ENCODE data around the gene TRANK1.
"Not testable (repeated sequence)": the region's sequence is repeated elsewhere in the genome, so short reads cannot be mapped to it uniquely, and the experiment has no call there.

Gene TRANK1

DNA sequence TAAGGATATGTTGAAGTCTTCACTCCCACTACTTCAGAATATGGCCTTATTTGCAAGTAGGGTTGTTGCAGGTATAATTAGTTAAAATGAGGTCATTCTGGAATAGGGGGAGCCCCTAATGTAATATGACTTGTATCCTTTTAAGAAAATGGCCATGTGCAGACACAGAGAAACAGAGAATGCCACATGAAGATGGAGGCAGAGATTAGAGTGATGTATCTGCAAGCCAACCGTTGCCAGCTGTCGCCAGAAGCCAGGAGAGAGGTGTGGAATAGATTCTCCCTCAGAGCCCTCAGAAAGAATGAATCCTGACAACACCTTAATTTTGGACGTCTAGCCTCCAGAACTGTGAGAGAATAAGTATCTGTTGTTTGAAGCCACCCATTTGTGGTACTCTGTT is 11.3 kb upstream of the TRANK1 start:
- no peak for DNase-seq

GRCh38 chr3:36954452-36955134 is 9.7 kb upstream of the TRANK1 start:
- no peak for DNase-seq

GRCh38 chr3:36947814-36948213 is 3.0 kb upstream of the TRANK1 start:
- not testable (repeated sequence) for DNase-seq

DNA sequence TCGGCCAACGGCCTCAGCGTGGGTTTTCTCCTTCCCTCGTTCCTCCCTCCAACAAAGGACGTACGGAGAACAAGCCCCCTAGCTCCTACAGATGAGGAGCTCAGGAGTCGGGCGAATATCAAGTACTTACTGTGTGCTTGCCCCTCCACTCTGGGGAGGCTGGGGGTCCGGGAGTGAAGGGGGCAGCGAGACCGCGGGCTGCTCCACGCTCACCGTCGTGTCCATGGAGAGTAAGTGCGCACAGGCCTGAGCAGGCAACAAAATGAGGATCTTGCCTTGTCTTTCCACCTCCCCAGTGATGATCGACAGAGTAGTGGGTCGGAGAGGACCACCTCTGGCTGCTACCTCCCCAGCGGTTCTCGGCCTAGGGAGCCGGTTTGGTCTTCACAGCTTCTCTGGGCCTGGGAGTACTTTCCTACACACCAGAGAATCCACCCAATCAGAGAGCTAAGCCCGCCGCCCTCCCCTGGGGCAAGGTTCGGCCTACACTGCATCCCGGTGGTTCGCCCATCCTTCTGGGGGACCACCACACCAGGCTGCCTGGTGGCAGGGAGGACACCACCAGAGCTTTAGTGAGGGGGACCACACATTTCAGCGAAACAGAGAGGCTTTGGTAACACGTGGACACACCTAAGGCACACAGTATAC is 603 bp upstream of the TRANK1 start:
- DNase-seq: no peak

DNA sequence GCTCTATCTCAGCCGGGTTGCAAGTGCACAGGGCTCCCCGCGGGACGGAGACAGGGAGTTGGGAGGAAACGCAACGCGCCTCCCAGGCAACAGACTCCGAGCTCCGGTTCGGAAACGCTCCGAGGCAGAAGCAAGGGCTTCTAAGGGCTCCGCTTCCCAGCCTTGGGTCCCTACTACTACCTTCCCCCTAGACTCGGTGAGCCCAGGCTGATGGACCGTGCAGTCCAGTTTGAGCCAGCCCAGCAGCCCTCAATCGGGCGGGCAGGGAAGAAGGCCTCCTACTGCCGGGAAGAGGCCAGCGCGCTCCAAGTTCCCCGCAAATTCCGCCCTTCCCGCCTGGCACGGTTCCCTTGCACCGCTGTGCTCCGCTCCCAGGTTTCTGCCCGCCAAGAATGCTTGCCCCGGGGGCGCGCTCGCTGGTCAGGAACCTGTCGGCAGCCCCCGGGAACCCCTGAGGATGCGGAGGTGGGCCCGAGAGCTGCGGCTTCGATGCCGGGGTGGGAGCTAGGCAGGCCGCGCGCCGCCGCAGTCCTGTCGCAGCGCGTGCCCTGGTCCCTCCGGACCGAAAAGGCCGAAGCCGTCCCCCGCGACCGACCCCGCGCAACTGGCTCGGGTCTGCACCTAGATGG is 728 bp downstream of the TRANK1 start:
- peak; percentile 37 for DNase-seq

- no peak for DNase-seq
These were observed 1.3 kb downstream of the TRANK1 start for GRCh38 chr3:36943601-36944000.

DNA sequence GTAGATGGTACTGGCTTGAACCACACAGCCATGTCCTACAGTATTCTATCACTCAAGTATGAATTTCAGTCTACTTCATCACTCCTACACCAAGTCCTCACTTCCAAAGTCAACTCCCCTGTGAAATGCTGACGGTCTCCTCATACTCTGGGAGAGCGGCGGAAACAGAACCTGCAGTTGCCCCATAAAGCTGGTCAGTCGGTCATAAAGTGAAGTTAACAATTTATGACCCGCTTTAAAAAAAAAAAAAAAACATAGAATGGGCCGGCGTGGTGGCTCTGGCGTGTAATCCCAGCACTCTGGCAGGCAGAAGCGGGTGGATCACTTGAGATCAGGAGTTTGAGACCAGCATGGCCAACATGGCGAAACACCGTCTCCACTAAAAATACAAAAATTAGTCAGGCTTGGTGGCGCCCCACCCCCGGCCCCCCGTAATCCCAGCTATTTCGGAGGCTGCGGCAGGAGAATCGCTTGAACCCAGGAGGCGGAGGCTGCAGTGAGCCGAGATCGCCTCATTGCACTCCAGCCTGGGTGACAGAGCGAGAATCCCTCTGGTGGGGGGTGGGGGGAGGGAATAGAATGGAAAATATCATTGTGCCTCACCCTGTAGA is 2.1 kb downstream of the TRANK1 start:
- no peak for DNase-seq

GRCh38 chr3:36941658-36942057 is 3.2 kb downstream of the TRANK1 start:
- DNase-seq: no peak

DNA sequence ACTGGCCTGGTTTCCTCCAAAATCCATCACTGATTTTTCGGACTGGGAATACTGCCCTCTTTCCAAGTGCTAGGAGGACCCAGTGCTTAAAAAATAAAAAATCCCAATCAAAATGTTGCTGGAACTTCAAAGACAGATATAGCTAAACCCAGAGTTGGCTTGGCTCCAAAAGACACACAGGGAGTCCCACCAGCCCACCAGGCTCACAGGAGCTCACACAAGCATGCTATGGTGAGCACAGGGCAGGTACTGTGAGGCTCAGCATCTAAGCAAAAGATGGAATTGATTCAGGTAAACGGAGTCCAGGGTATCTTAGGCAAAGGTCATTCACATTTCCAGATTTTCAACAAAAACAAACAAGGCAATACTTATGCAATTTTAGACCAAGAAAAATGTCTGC is 3.7 kb downstream of the TRANK1 start:
- no peak for DNase-seq

DNA sequence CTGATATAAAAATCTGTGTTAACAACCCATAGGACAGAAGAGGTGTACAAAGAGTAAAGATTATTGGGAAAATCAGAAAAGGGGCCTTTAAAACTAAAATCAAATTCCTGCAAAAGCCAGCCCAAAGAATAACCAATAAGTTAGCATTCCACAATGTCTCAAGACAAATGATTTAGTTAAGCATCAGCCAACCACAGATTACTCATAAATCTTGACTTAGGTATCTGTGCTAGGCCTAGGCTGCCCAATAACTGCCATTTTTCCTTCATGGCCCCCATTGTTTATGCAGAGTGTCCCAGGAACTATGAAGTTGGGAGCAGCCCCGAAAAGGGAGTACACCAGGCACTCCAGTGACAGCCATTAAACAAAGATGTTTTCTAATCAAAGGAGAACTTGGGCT is 7.4 kb downstream of the TRANK1 start:
- no peak for DNase-seq

DNA sequence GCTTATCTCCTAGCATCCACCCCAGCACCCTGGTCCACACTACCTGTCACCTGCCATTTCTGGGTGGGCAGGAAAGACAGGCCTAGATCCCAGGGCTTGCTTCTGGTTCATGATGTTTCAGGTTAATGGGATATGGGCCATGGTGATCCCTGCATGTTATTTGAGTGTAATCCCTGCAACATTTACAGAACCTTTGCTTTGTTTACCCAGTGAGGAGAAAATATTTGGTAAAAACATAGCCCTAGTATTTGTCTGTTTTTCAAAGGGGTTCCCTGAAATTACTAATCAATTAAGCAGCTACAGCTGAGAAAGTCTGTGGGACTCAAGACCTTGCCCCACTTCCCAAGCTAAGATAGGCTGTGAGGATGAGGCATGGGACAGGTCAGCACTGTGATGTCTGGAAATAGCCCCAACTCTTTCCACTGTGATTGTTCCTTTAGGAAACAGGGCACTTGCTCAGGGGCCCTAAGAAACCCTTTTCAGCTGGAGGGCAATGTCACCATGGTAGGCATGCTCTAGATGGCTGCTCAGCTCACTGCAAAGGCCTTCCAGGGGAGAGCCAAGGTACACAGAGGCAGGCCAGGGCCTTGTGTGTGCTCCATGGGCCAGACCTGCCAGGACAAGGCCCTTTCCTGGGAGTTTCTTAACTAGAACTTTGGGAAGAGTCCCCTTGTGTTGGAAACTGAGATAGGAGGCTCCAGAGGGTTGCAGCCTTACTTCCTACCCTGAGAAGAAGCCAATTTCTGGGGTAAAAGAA is 11.1 kb downstream of the TRANK1 start:
- no peak for DNase-seq

- DNase-seq: not testable (repeated sequence)
These were observed 13.4 kb downstream of the TRANK1 start for GRCh38 chr3:36931424-36931823.

- no peak for DNase-seq
These were observed 16.6 kb downstream of the TRANK1 start for GRCh38 chr3:36928220-36928619.

GRCh38 chr3:36926292-36926897 is 18.5 kb downstream of the TRANK1 start:
- DNase-seq: no peak

DNA sequence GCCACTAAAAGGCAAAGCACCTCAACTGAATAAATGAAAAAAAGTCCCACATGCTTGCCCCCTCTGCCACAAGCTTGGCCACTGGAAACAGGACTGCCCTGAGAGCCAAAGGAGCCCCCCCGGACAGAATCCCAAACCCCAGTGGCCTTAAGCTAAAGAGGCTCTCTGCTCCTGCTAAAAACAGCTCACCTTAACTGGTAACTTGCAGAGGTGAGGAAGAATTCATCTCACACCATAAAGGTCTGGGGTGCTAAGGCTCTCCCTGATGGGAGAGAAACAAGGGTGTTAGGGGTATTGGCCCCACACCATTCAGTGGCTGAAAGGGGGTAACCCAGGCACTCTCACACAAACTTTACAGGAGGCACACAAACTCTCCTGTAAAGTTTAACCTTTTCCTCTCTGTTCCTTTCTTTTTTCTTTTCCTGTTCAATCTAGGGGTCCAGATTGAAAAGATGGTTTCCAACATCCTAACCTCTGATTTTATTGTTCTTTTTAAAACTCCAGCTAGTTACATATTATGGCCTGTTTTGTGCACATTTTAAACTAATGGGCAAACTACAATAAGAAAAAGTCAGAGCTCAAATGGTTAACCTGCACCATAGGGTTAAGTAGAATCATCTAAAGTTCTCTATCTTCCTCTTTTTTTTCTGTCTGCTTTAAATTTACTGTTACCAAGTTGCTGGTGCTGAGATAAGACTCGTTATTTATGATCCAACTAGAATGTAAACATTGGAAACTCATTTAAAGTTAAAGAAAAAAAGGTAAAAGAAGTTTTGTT is 19.9 kb downstream of the TRANK1 start:
- no peak for DNase-seq

DNA sequence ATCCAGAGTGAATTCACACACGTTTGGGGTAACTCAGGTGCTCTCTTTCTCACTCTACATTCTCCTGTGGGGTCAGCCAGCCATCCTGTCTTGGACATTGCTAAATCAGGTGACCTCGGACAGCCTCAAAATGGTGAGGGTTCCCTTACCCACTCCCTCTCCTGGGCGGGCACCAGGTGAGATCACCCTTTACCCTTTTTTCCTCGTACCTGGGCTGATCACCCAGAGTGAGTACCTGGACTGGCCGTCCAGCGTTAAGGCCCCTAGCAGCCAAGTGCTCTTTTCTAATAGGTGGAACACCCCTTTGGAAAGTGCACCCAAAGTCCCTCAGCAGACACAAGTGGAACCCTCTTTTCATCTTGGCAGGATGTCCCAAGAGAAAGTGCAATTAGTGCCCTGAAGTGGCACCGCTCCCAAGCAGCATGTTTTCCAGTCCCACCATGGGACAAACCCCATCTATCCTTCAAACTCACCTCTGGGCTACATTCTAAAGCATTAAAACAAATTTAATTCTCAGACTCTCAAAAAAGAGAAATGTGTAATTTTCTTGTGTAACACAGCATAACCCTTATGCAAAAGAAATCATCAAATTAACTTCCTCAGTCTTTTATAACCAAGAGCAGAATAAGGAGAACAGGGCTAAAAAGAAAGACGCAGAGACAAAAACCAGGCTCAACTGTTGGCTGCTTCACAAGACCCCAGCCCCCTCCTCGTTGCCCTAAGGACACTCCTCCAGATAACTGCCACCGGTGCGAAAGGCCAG is 20.7 kb downstream of the TRANK1 start:
- DNase-seq: no peak

DNA sequence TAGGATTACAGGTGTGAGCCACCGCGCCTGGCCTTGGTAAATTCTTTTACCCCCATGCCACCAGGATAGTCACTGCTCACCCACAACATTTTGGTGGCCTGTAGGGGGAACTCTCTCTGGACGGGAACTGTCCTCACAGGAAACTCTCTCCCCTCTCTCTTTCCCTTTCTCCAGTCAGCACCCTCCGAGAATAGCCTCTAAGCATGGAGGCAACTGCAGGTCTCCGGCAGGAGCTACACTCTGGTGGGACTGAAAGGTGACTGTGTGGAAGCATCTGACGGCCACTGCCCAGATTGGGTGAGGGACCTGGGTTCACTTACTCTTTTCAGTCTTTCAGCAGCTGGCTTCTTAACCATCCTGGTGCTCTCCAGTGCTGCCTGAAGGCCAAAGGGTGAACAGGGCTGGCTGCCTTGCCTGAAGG is 21.3 kb downstream of the TRANK1 start:
- no peak for DNase-seq

- DNase-seq: no peak
These were observed 23.8 kb downstream of the TRANK1 start for GRCh38 chr3:36920884-36921567.

GRCh38 chr3:36919439-36920160 is 25.3 kb downstream of the TRANK1 start:
- no peak for DNase-seq

- no peak for DNase-seq
These were observed 26.8 kb downstream of the TRANK1 start for GRCh38 chr3:36918050-36918449.

Measured in NCI-H2029 treated with DMSO at 0.1 percent for 48 hours (cell line).